Measurements from ENCODE around the gene OTUD1.

GRCh38 chr10:23439452-23439960 lies 631 bp downstream of the OTUD1 start:
- TF ChIP-seq CTCF (IDR thresholded peaks at IDR 0.05) (no peak), EP300 (IDR thresholded peaks at IDR 0.05; ENCODE audit: low read depth) (no peak)

Measured in transverse colon (tissue), 3 donors.